GM12875 (cell line): Measurements from ENCODE around the gene TCHHL1.
A peak's percentile ranks its signal among the peaks of the same experiment; 100 is the strongest.

Experiments
- H3K4me3 ChIP-seq: one replicate; pipeline ENCODE4 v1.5.1; 2011; ENCODE audit warnings: low read depth, low read length, control low read depth
- TF ChIP-seq, protein P1 (sequence below): IDR thresholded peaks from 2 replicates; pipeline ENCODE4 v1.5.1; 2011; ENCODE audit warnings: low read depth, mild to moderate bottlenecking, control low read depth, inconsistent platforms, low read length, moderate library complexity, borderline replicate concordance; ENCODE audit not compliant: insufficient read depth

The TCHHL1 gene

DNA sequence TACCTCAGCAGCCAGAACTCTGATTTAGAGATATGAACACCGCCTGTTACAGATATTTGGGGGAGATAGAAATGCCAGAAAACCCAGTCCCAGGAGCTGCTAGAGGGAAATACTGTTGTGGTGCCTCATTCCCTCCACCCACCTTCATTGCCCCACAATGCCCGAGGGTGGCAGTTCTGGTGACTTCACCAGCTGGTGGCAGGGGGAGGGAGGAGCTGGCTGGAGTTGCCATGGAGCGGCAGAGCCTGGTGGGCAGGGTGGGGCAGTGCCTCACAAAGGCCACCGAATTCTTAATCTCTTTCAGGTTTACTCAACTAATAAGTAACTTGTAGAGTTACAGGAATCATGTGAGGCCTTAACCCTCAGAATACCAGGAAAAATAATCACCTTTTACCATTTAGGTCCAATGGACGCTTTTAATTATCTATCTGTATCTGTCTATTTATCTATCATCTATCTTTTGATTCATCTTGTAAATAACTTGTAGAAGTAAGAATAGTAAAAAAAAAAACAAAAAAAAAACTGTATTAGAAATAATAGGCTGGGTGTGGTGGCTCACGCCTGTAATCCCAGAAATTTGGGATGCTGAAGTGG lies 40.4 kb downstream of the TCHHL1 start:
- H3K4me3 ChIP-seq, result no peak overlapping the region
- TF ChIP-seq, protein P1, sequence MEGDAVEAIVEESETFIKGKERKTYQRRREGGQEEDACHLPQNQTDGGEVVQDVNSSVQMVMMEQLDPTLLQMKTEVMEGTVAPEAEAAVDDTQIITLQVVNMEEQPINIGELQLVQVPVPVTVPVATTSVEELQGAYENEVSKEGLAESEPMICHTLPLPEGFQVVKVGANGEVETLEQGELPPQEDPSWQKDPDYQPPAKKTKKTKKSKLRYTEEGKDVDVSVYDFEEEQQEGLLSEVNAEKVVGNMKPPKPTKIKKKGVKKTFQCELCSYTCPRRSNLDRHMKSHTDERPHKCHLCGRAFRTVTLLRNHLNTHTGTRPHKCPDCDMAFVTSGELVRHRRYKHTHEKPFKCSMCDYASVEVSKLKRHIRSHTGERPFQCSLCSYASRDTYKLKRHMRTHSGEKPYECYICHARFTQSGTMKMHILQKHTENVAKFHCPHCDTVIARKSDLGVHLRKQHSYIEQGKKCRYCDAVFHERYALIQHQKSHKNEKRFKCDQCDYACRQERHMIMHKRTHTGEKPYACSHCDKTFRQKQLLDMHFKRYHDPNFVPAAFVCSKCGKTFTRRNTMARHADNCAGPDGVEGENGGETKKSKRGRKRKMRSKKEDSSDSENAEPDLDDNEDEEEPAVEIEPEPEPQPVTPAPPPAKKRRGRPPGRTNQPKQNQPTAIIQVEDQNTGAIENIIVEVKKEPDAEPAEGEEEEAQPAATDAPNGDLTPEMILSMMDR, result no peak

GRCh38 chr1:152047730-152048415 lies 41.0 kb downstream of the TCHHL1 start:
- TF ChIP-seq, protein P1, result peak; percentile 68
- peak overlapping the region; percentile 11 for H3K4me3 ChIP-seq

GRCh38 chr1:152047413-152047729 lies 41.5 kb downstream of the TCHHL1 start:
- no peak overlapping the region for H3K4me3 ChIP-seq
- TF ChIP-seq, protein P1, result no peak

- TF ChIP-seq, protein P1, result no peak
- H3K4me3 ChIP-seq, result no peak overlapping the region
Measured at GRCh38 chr1:152044386-152044785, 44.5 kb downstream of the TCHHL1 start.

DNA sequence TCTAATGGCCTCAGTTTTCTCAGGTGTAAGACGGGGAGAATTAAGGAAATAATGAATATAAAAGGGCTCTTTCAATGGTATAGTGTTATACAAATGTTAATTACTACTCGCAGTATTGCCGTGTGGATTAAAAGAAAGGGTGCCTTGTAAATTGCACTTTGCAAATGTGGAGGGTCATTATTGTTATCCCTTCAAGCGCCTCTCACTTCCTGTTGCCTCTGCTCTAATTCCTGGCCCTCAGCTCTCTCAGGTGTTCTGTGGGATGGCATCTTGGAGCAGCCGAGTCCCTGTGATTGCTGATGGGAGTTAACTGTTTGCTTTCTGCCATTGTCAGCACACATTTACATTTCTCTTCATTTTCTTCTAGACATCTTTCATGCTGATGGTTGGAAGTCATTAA lies 45.0 kb downstream of the TCHHL1 start:
- TF ChIP-seq, protein P1, result no peak
- H3K4me3 ChIP-seq, result no peak overlapping the region

GRCh38 chr1:152042030-152042429 lies 46.8 kb downstream of the TCHHL1 start:
- no peak overlapping the region for H3K4me3 ChIP-seq
- TF ChIP-seq, protein P1, result no peak

- no peak overlapping the region for H3K4me3 ChIP-seq
- TF ChIP-seq, protein P1, result no peak
Measured at GRCh38 chr1:152039886-152040285, 49.0 kb downstream of the TCHHL1 start.
